ENCODE measurements around the gene EDEM1. TPM values are rescaled to one million over a fixed set of nuclear protein-coding genes. Genes with fewer than 3 reads are reported as not detected.

Gene EDEM1
- total and polyA plus RNA-seq, 3 donors from 2014 or later: 28.6 to 33.5 (median 30.3) TPM

GRCh38 chr3:5220667-5221431 lies 33.3 kb downstream of the EDEM1 start:
- WGBS, 2 donors: 86 to 94% methylated on average over 10 to 11 of the region's 11 CpGs
- no peak for TF ChIP-seq POLR2A (IDR thresholded peaks at IDR 0.05)
- no peak for DNase-seq
- Histone ChIP-seq H3K4me1 (no peaks in the 10 kb centered on the region), H3K9me3 (no peaks in the 10 kb centered on the region), H3K27me3 (no peaks in the 10 kb centered on the region), H3K4me3 (no peak overlapping the region), H3K36me3 (ENCODE audit: low read depth, missing control alignments) (no peaks in the 10 kb centered on the region), H3K27ac (no peak overlapping the region)
- intact Hi-C loops (cut with DNase I; ENCODE audit: low total_unique reads): no loop called here

- intact Hi-C loops (cut with DNase I; ENCODE audit: low total_unique reads): no loop called here
- no peak for TF ChIP-seq CTCF (IDR thresholded peaks at IDR 0.05)
- no peak for TF ChIP-seq POLR2A (IDR thresholded peaks at IDR 0.05)
- no peaks in the 10 kb centered on the region for H3K9me3 ChIP-seq
These were observed 34.2 kb downstream of the EDEM1 start for GRCh38 chr3:5221701-5222100.

GRCh38 chr3:5222283-5223005 lies 34.9 kb downstream of the EDEM1 start:
- no peak for DNase-seq
- Histone ChIP-seq H3K36me3 (ENCODE audit: low read depth, missing control alignments) (no peaks in the 10 kb centered on the region), H3K4me3 (no peak overlapping the region), H3K27me3 (no peaks in the 10 kb centered on the region), H3K4me1 (no peaks in the 10 kb centered on the region), H3K27ac (no peak overlapping the region), H3K9me3 (no peaks in the 10 kb centered on the region)
- TF ChIP-seq CTCF (IDR thresholded peaks at IDR 0.05) (no peak), POLR2A (IDR thresholded peaks at IDR 0.05) (no peak)
- intact Hi-C loops (cut with DNase I; ENCODE audit: low total_unique reads): no loop called here
- 90% methylated on average over 13 of the region's 13 CpGs for WGBS, 2 donors

More at GRCh38 chr3:5221701-5222100, 34.2 kb downstream of the EDEM1 start:
- no peaks in the 10 kb centered on the region for H3K4me1 ChIP-seq
- H3K27ac ChIP-seq: no peak overlapping the region
- 62 to 63% methylated on average over 6 of the region's 6 CpGs for WGBS, 2 donors
- H3K27me3 ChIP-seq: no peaks in the 10 kb centered on the region
- no peaks in the 10 kb centered on the region for H3K36me3 ChIP-seq (ENCODE audit: low read depth, missing control alignments)
- H3K4me3 ChIP-seq: no peak overlapping the region
- DNase-seq: no peak

- WGBS, 2 donors: 59 to 64% methylated on average over 6 of the region's 6 CpGs
- intact Hi-C loops (cut with DNase I; ENCODE audit: low total_unique reads): no loop called here
These were observed 39.3 kb downstream of the EDEM1 start for GRCh38 chr3:5226783-5227182.

More at GRCh38 chr3:5226783-5227182, 39.3 kb downstream of the EDEM1 start:
- H3K36me3 ChIP-seq (ENCODE audit: low read depth, missing control alignments): no peaks in the 10 kb centered on the region
- no peak overlapping the region for H3K4me3 ChIP-seq
- no peaks in the 10 kb centered on the region for H3K9me3 ChIP-seq
- no peak for DNase-seq
- no peaks in the 10 kb centered on the region for H3K27me3 ChIP-seq
- no peak overlapping the region for H3K27ac ChIP-seq
- H3K4me1 ChIP-seq: no peaks in the 10 kb centered on the region
- TF ChIP-seq POLR2A (IDR thresholded peaks at IDR 0.05) (no peak), CTCF (IDR thresholded peaks at IDR 0.05) (peak in 2 of 3 experiments; percentile 26)

All from testis (tissue), 3 donors.